Panc1 (cell line): ENCODE results near the gene DHRSX. TPM values are rescaled to one million over a fixed set of nuclear protein-coding genes. Genes with fewer than 3 reads are reported as not detected.

Experiments
- ATAC-seq: fragments of 200-7000 bp; cut with Tn5 transposase; 2 replicates; pipeline ENCODE4 v1.9.1; 2020; ENCODE audit warnings: mild to moderate bottlenecking, moderate library complexity
- BruUV-seq: library from RNA; stranded (reverse); fragments of 400-500 nt; replicated peaks from 2 replicates; lab custom pipeline; 2021; lab: Mats Ljungman, UMichigan
- CTCF ChIA-PET: fragments of 300-600 bp; sonication (Branson Sonifier 250); formaldehyde crosslinking; loops from one replicate; lab custom pipeline; 2022; ENCODE audit warnings: antibody characterized with exemption; lab: Charles Lee
- POLR2A ChIA-PET: fragments of 300-600 bp; sonication (Branson Sonifier 250); formaldehyde crosslinking; loops from one replicate; lab custom pipeline; 2022; ENCODE audit warnings: antibody characterized with exemption; lab: Charles Lee
- DNase-seq: peaks from one replicate; pipeline ENCODE4 v3.0.0-alpha.2; 2010; ENCODE audit warnings: low read depth, low spot score
- H3K27ac ChIP-seq: 2 replicates; pipeline ENCODE4 v1.5.1; 2011; ENCODE audit warnings: mild to moderate bottlenecking, low read length, inconsistent platforms
- H3K27me3 ChIP-seq: fragments of 200-500 bp; sonication (Bioruptor generic); 2 replicates; pipeline ENCODE4 v1.6.0; 2014; ENCODE audit warnings: low read length, inconsistent platforms; ENCODE audit not compliant: control insufficient read depth, insufficient read depth
- H3K36me3 ChIP-seq: fragments of 200-500 bp; sonication (Bioruptor generic); 2 replicates; pipeline ENCODE4 v1.5.1; 2014; ENCODE audit warnings: inconsistent platforms, mild to moderate bottlenecking, low read length, moderate library complexity; ENCODE audit not compliant: control insufficient read depth, insufficient read depth
- H3K4me1 ChIP-seq: 2 replicates; pipeline ENCODE4 v1.5.1; 2011; ENCODE audit warnings: inconsistent platforms, mild to moderate bottlenecking, low read length, moderate library complexity; ENCODE audit not compliant: control insufficient read depth, insufficient read depth
- H3K4me3 ChIP-seq, 2 experiments: 2 replicates each; pipeline ENCODE4 v1.5.1; 2011 to 2012; ENCODE audit warnings: low read depth in 2 of 2, low read length in 2 of 2, mild to moderate bottlenecking in 2 of 2, inconsistent platforms in 1 of 2, moderate library complexity in 1 of 2
- H3K9me3 ChIP-seq: fragments of 200-500 bp; sonication (Bioruptor generic); 2 replicates; pipeline ENCODE4 v1.5.1; 2014; ENCODE audit warnings: low read depth, mild to moderate bottlenecking, inconsistent platforms, low read length, moderate library complexity; ENCODE audit not compliant: control insufficient read depth, insufficient read depth
- CTCF ChIP-seq: fragments of 450-650 bp; IDR thresholded peaks from 2 replicates; pipeline ENCODE4 v1.5.1; 2017; ENCODE audit warnings: mild to moderate bottlenecking
- POLR2AphosphoS5 ChIP-seq: IDR thresholded peaks from 2 replicates; pipeline ENCODE4 v1.6.1; 2012; ENCODE audit warnings: mild to moderate bottlenecking, low read depth, low read length, moderate library complexity
- REST ChIP-seq, 2 experiments: IDR thresholded peaks; 2 replicates each; pipeline ENCODE4 v1.6.1; 2011 to 2012; ENCODE audit warnings: low read depth in 2 of 2, control low read depth in 1 of 2, low read length in 1 of 2, mild to moderate bottlenecking in 1 of 2, moderate library complexity in 1 of 2; ENCODE audit not compliant: insufficient read depth in 1 of 2
- SIN3A ChIP-seq: IDR thresholded peaks from 2 replicates; pipeline ENCODE4 v1.6.1; 2012; ENCODE audit warnings: low read depth, mild to moderate bottlenecking, low read length, moderate library complexity, borderline replicate concordance; ENCODE audit not compliant: insufficient read depth
- TCF7L2 ChIP-seq: IDR thresholded peaks from 2 replicates; pipeline ENCODE4 v1.6.1; 2011; ENCODE audit warnings: mild to moderate bottlenecking, low read depth, low read length, inconsistent platforms
- in situ Hi-C: cut with HindIII; loops from 2 replicates; pipeline ENCODE4 v1.10.0; 2016; ENCODE audit warnings: low sequenced_read_pairs, low pct_unique_long_range_greater_than_20kb
- intact Hi-C: fragments of 100-400 bp; cut with micrococcal nuclease; formaldehyde crosslinking; loops from one replicate; pipeline ENCODE4 v1.10.0; 2022; ENCODE audit not compliant: unreplicated experiment
- total RNA-seq: library from RNA; stranded (reverse); gene quantifications from one replicate; pipeline ENCODE4 v1.2.1, GENCODE V29; 2021; ENCODE audit not compliant: unreplicated experiment

DHRSX gene
- total RNA-seq, 1 experiment from 2014 or later = 20.1 TPM

- H3K27ac ChIP-seq = no peak overlapping the region
- no peaks in the 10 kb centered on the region for H3K36me3 ChIP-seq
- no peak for ATAC-seq
- intact Hi-C loops = no loop called here
- no peaks in the 10 kb centered on the region for H3K9me3 ChIP-seq
- no peaks in the 10 kb centered on the region for H3K27me3 ChIP-seq
- ChIA-PET POLR2A (no interaction called here), CTCF (no interaction called here)
- H3K4me1 ChIP-seq = no peaks in the 10 kb centered on the region
- in situ Hi-C loops = no loop called here
- TF ChIP-seq REST (IDR thresholded peaks at IDR 0.05; ENCODE audit: insufficient read depth in 1 of 2, low read depth in 2 of 2, low read length in 1 of 2) (no peak), CTCF (no peak), POLR2AphosphoS5 (no peak), SIN3A (no peak)
- no peak overlapping the region for H3K4me3 ChIP-seq
- no TSS peak for BruUV-seq
- no peak for DNase-seq
Observed at GRCh38 chrX:2451501-2452316, 49.1 kb downstream of the DHRSX start.

GRCh38 chrX:2450681-2451080 is 50.1 kb downstream of the DHRSX start:
- CTCF ChIA-PET = no interaction called here
- Histone ChIP-seq H3K27ac (no peak overlapping the region), H3K4me3 (no peak overlapping the region), H3K4me1 (no peaks in the 10 kb centered on the region), H3K36me3 (no peaks in the 10 kb centered on the region), H3K9me3 (no peaks in the 10 kb centered on the region), H3K27me3 (no peaks in the 10 kb centered on the region)
- in situ Hi-C loops (no loop called here), intact Hi-C loops (no loop called here)
- TF ChIP-seq CTCF = no peak
- no peak for TF ChIP-seq POLR2AphosphoS5
- TF ChIP-seq SIN3A = no peak
- TF ChIP-seq TCF7L2 = no peak
- no peak for TF ChIP-seq REST (IDR thresholded peaks at IDR 0.05; ENCODE audit: insufficient read depth in 1 of 2, low read depth in 2 of 2, low read length in 1 of 2)
- no peak for DNase-seq
- ATAC-seq = no peak
- POLR2A ChIA-PET = no interaction called here
- BruUV-seq = no TSS peak
